HepG2 (cell line): Measurements from ENCODE around the gene SYS1. TPM values are rescaled to one million over a fixed set of nuclear protein-coding genes. Genes with fewer than 3 reads are reported as not detected.

ENCODE experiments used
- ELF4 ChIP-seq: sonication (generic); formaldehyde crosslinking; IDR thresholded peaks from 2 replicates; pipeline ENCODE4 v1.5.0; 2020; ENCODE audit warnings: missing genetic modification reagents, mild to moderate bottlenecking, moderate library complexity, borderline replicate concordance
- KDM6A ChIP-seq: IDR thresholded peaks from 2 replicates; pipeline ENCODE4 v1.6.1; 2016; ENCODE audit warnings: low read depth
- MYC ChIP-seq: sonication (generic); formaldehyde crosslinking; IDR thresholded peaks from 2 replicates; pipeline ENCODE4 v1.9.0; 2021; ENCODE audit warnings: missing genetic modification reagents, borderline replicate concordance
- PCBP1 ChIP-seq: fragments of 200-400 bp; formaldehyde crosslinking; IDR thresholded peaks from 2 replicates; pipeline ENCODE4 v1.6.1; 2017; ENCODE audit warnings: mild to moderate bottlenecking, low read depth, low read length, borderline replicate concordance
- SMARCC2 ChIP-seq: fragments of 450-650 bp; IDR thresholded peaks from 2 replicates; pipeline ENCODE4 v1.6.1; 2017; ENCODE audit warnings: antibody characterized with exemption, mild to moderate bottlenecking
- SOX6 ChIP-seq, 2 experiments: fragments of 450-650 bp in 1 of 2; sonication (generic) in 1 of 2; formaldehyde crosslinking in 1 of 2; IDR thresholded peaks; 2 replicates each; pipeline versions ENCODE4 v1.4.0 to v1.6.1; 2017 to 2020; ENCODE audit warnings: antibody characterized with exemption in 1 of 2, mild to moderate bottlenecking in 1 of 2, missing genetic modification reagents in 1 of 2
- ZFYVE20 ChIP-seq: sonication (generic); formaldehyde crosslinking; IDR thresholded peaks from 2 replicates; pipeline ENCODE4 v1.8.0; 2023; ENCODE audit warnings: low read depth, mild to moderate bottlenecking, moderate library complexity, missing genetic modification reagents, borderline replicate concordance
- ZNF501 ChIP-seq: sonication (generic); formaldehyde crosslinking; IDR thresholded peaks from 2 replicates; pipeline ENCODE4 v1.5.1; 2020; ENCODE audit warnings: mild to moderate bottlenecking, moderate library complexity, missing genetic modification reagents
- ZNF772 ChIP-seq: sonication (generic); formaldehyde crosslinking; IDR thresholded peaks from 2 replicates; pipeline ENCODE4 v1.5.0; 2020; ENCODE audit warnings: mild to moderate bottlenecking, missing genetic modification reagents
- polyA plus RNA-seq, 8 experiments: library from polyadenylated mRNA; depleted of rRNA in 3 of 8; stranded (reverse) in 7 of 8; unstranded in 1 of 8; fragments of >200 nt; fragmentation: Illumina TruSeq in 4 of 8; extraction: Trizol in 4 of 8; gene quantifications; 2 replicates each; pipeline versions ENCODE4 v1.2.1 to v1.2.3, GENCODE V29; 2011 to 2016; ENCODE audit warnings: low read depth in 4 of 8, missing spikeins in 1 of 8, mixed read lengths in 1 of 8; ENCODE audit not compliant: insufficient read depth in 1 of 8
- total RNA-seq, 5 experiments: library from RNA; depleted of rRNA; stranded (reverse); fragments of >200 nt; fragmentation: Illumina TruSeq; extraction: Trizol; gene quantifications; 2 replicates each; pipeline ENCODE4 v1.2.3, GENCODE V29; 2016; ENCODE audit warnings: low read depth in 1 of 5
- TF ChIP-seq, protein P1 (sequence below): sonication (generic); formaldehyde crosslinking; IDR thresholded peaks from 2 replicates; pipeline ENCODE4 v1.4.0; 2020; ENCODE audit warnings: missing genetic modification reagents
- TF ChIP-seq, protein P2 (sequence below): sonication (generic); formaldehyde crosslinking; IDR thresholded peaks from 2 replicates; pipeline ENCODE4 v1.9.0; 2021; ENCODE audit warnings: missing genetic modification reagents, mild to moderate bottlenecking, borderline replicate concordance
- TF ChIP-seq, protein P3 (sequence below): sonication (generic); formaldehyde crosslinking; IDR thresholded peaks from 2 replicates; pipeline ENCODE4 v1.4.0; 2020; ENCODE audit warnings: mild to moderate bottlenecking, missing genetic modification reagents
- TF ChIP-seq, protein P4 (sequence below): sonication (generic); formaldehyde crosslinking; IDR thresholded peaks from 2 replicates; pipeline ENCODE4 v1.4.0; 2020; ENCODE audit warnings: low read depth, mild to moderate bottlenecking, missing genetic modification reagents
- TF ChIP-seq, protein P5 (sequence below): sonication (generic); formaldehyde crosslinking; IDR thresholded peaks from 2 replicates; pipeline ENCODE4 v1.8.0; 2022; ENCODE audit warnings: missing genetic modification reagents, mild to moderate bottlenecking, inconsistent platforms, borderline replicate concordance
- TF ChIP-seq, protein P6 (sequence below): sonication (generic); formaldehyde crosslinking; IDR thresholded peaks from 2 replicates; pipeline ENCODE4 v1.4.0; 2020; ENCODE audit warnings: missing genetic modification reagents, borderline replicate concordance
- TF ChIP-seq, protein P7 (sequence below): fragments of 450-650 bp; IDR thresholded peaks from 2 replicates; pipeline ENCODE4 v1.6.1; 2017

SYS1 gene
- total and polyA plus RNA-seq, 2 of the 13 experiments (the other 11 are each of a cell fraction or from before 2014, with no cell fraction given): 38.3 to 65.6 TPM

DNA sequence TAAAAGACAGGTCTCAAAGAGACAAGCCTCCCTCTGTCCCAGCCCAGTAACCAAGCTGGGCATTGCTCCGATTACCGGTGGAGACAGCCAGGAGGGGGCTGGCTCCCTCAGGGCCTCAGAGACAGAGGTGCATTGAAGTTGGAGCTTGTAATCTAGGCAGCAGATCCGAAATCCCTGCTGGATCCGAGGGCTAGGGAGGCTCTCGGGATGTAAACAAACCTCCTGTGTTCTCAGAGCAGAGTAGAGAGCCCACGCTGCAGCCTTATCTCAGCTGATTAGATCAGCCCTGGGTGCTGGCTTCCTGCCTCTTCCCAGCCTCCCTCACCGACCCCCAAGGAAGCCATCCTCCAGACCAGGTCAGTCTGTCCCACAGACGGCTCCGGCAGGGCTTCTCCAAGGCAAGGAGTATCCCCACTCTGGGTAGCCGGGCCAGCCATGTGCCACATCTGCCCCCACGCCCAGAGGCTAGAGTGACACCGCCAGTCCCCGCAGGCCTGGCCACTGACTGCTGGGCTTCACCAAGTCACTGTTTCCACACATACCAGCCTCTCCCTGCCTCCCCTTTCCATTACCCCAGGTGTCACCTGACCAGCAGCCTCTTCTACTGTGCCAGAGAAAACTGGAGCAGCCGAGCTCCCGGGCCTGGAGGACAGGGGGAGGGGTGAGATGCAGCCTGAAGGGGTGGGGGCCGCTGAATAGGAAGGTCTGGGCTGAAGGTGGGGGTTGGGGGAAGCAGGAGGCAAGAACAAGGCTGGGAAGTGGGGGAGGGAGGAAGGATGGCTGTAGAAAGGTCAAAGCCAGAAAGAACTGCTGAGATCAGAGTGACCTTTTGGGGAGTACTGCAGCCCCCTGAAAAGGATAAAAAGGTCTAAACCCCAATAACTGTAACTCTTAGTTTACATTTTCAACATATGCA, 20.8 kb upstream of the SYS1 start (continued):
- TF ChIP-seq, protein P1, sequence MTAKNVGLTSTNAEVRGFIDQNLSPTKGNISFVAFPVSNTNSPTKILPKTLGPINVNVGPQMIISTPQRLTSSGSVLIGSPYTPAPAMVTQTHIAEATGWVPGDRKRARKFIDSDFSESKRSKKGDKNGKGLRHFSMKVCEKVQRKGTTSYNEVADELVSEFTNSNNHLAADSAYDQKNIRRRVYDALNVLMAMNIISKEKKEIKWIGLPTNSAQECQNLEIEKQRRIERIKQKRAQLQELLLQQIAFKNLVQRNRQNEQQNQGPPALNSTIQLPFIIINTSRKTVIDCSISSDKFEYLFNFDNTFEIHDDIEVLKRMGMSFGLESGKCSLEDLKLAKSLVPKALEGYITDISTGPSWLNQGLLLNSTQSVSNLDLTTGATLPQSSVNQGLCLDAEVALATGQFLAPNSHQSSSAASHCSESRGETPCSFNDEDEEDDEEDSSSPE (CRISPR knock-in tag): no peak; the same call in 1 of the 2 replicates
- TF ChIP-seq SOX6 (IDR thresholded peaks at IDR 0.05) (no peak), SOX6 (CRISPR knock-in tag; IDR thresholded peaks at IDR 0.05) (peak; percentile 72), MYC (CRISPR knock-in tag) (peak; percentile 66; the same call in 1 of the 2 replicates), ZNF501 (CRISPR knock-in tag) (no peak), PCBP1 (peak; percentile 92; the same call in 1 of the 2 replicates), ZFYVE20 (CRISPR knock-in tag) (no peak), KDM6A (CRISPR knock-in tag) (no peak), SMARCC2 (no peak), ZNF772 (CRISPR knock-in tag) (peak; percentile 84), ELF4 (no peak)
- TF ChIP-seq, protein P2, sequence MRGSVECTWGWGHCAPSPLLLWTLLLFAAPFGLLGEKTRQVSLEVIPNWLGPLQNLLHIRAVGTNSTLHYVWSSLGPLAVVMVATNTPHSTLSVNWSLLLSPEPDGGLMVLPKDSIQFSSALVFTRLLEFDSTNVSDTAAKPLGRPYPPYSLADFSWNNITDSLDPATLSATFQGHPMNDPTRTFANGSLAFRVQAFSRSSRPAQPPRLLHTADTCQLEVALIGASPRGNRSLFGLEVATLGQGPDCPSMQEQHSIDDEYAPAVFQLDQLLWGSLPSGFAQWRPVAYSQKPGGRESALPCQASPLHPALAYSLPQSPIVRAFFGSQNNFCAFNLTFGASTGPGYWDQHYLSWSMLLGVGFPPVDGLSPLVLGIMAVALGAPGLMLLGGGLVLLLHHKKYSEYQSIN (CRISPR knock-in tag): no peak
- TF ChIP-seq, protein P3, sequence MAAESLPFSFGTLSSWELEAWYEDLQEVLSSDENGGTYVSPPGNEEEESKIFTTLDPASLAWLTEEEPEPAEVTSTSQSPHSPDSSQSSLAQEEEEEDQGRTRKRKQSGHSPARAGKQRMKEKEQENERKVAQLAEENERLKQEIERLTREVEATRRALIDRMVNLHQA (CRISPR knock-in tag): no peak
- TF ChIP-seq, protein P4, sequence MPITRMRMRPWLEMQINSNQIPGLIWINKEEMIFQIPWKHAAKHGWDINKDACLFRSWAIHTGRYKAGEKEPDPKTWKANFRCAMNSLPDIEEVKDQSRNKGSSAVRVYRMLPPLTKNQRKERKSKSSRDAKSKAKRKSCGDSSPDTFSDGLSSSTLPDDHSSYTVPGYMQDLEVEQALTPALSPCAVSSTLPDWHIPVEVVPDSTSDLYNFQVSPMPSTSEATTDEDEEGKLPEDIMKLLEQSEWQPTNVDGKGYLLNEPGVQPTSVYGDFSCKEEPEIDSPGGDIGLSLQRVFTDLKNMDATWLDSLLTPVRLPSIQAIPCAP (CRISPR knock-in tag): no peak
- TF ChIP-seq, protein P5, sequence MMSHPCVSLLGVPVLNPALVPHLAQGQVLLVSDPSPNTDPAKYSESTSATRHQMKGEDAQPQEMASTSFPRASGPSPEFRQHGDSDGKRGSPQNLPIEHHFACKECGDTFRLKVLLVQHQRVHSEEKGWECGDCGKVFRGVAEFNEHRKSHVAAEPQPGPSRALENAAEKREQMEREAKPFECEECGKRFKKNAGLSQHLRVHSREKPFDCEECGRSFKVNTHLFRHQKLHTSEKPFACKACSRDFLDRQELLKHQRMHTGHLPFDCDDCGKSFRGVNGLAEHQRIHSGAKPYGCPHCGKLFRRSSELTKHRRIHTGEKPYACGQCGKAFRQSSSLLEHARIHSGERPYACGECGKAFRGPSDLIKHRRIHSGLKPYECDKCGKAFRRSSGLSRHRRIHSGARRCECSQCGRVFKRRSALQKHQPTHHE (CRISPR knock-in tag): 0 out of 2 replicates have a peak, but pooled peaks have one; percentile 34
- TF ChIP-seq, protein P6, sequence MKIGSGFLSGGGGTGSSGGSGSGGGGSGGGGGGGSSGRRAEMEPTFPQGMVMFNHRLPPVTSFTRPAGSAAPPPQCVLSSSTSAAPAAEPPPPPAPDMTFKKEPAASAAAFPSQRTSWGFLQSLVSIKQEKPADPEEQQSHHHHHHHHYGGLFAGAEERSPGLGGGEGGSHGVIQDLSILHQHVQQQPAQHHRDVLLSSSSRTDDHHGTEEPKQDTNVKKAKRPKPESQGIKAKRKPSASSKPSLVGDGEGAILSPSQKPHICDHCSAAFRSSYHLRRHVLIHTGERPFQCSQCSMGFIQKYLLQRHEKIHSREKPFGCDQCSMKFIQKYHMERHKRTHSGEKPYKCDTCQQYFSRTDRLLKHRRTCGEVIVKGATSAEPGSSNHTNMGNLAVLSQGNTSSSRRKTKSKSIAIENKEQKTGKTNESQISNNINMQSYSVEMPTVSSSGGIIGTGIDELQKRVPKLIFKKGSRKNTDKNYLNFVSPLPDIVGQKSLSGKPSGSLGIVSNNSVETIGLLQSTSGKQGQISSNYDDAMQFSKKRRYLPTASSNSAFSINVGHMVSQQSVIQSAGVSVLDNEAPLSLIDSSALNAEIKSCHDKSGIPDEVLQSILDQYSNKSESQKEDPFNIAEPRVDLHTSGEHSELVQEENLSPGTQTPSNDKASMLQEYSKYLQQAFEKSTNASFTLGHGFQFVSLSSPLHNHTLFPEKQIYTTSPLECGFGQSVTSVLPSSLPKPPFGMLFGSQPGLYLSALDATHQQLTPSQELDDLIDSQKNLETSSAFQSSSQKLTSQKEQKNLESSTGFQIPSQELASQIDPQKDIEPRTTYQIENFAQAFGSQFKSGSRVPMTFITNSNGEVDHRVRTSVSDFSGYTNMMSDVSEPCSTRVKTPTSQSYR (CRISPR knock-in tag): peak; percentile 32; the same call in 1 of the 2 replicates
- TF ChIP-seq, protein P7, sequence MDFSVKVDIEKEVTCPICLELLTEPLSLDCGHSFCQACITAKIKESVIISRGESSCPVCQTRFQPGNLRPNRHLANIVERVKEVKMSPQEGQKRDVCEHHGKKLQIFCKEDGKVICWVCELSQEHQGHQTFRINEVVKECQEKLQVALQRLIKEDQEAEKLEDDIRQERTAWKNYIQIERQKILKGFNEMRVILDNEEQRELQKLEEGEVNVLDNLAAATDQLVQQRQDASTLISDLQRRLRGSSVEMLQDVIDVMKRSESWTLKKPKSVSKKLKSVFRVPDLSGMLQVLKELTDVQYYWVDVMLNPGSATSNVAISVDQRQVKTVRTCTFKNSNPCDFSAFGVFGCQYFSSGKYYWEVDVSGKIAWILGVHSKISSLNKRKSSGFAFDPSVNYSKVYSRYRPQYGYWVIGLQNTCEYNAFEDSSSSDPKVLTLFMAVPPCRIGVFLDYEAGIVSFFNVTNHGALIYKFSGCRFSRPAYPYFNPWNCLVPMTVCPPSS: no peak
